ENCODE results near the gene FOXN3.

- TF ChIP-seq EZH2 (IDR thresholded peaks at IDR 0.05) (no peak), FOXP2 (optimal IDR thresholded peaks at IDR 0.05; ENCODE audit: control extremely low read depth, extremely low read length, insufficient read depth) (no peak)
These were observed 184.6 kb downstream of the FOXN3 start for GRCh38 chr14:89232265-89233070.

All from SK-N-MC (cell line).